Spleen (tissue), 11 donors: ENCODE results near the gene HNRNPL. TPM values are rescaled to one million over a fixed set of nuclear protein-coding genes. Genes with fewer than 3 reads are reported as not detected.
A peak's percentile ranks its signal among the peaks of the same experiment; 100 is the strongest.

Experiments
- DNase-seq: peaks from one replicate; pipeline ENCODE4 v3.0.0-alpha.2; 2020
- H3K27ac ChIP-seq, 8 donors: fragments of 200-600 bp; sonication (generic) in 7 of 8; 1 replicate in 4 of 8; 2 replicates in 4 of 8; pipeline versions ENCODE4 v1.5.0 to v1.8.0; 2016 to 2021; ENCODE audit warnings: inconsistent platforms in 4 of 8, mild to moderate bottlenecking in 4 of 8, moderate library complexity in 1 of 8
- H3K27me3 ChIP-seq, 7 donors: fragments of 200-600 bp; sonication (generic) in 6 of 7; replicated peaks in 1 of 7; 1 replicate in 4 of 7; 2 replicates in 3 of 7; pipeline versions ENCODE4 v1.5.0 to v1.8.0; 2016 to 2021; ENCODE audit warnings: inconsistent platforms in 3 of 7, mild to moderate bottlenecking in 1 of 7
- H3K36me3 ChIP-seq, 6 donors: fragments of 200-600 bp; sonication (generic) in 5 of 6; 1 replicate in 4 of 6; 2 replicates in 2 of 6; pipeline versions ENCODE4 v1.5.0 to v1.8.0; 2016 to 2021; ENCODE audit warnings: inconsistent platforms in 2 of 6
- H3K4me1 ChIP-seq, 6 donors: fragments of 200-600 bp; sonication (generic) in 5 of 6; 1 replicate in 3 of 6; 2 replicates in 3 of 6; pipeline versions ENCODE4 v1.5.0 to v1.8.0; 2016 to 2021; ENCODE audit warnings: inconsistent platforms in 3 of 6
- H3K4me3 ChIP-seq, 8 donors: fragments of 200-600 bp; sonication (generic) in 7 of 8; 1 replicate in 4 of 8; 2 replicates in 4 of 8; pipeline versions ENCODE4 v1.5.0 to v1.8.0; 2016 to 2021; ENCODE audit warnings: inconsistent platforms in 4 of 8, mild to moderate bottlenecking in 4 of 8, moderate library complexity in 2 of 8
- H3K9me3 ChIP-seq, 8 donors: fragments of 200-600 bp; sonication (generic) in 7 of 8; 1 replicate in 4 of 8; 2 replicates in 4 of 8; pipeline versions ENCODE4 v1.5.0 to v1.8.0; 2016 to 2021; ENCODE audit warnings: inconsistent platforms in 4 of 8
- CTCF ChIP-seq, 11 experiments: fragments of 200-600 bp in 7 of 11; fragments of 450-650 bp in 4 of 11; sonication (generic) in 4 of 11; IDR thresholded peaks in 8 of 11; conservative IDR thresholded peaks in 3 of 11; 1 replicate in 7 of 11; 2 replicates in 4 of 11; pipeline versions ENCODE4 v1.4.0 to v1.8.0; 2016 to 2021; ENCODE audit warnings: antibody characterized with exemption in 11 of 11, inconsistent platforms in 4 of 11, mild to moderate bottlenecking in 1 of 11
- POLR2A ChIP-seq, 3 donors: fragments of 450-650 bp; IDR thresholded peaks; one replicate each; pipeline ENCODE4 v1.5.1; 2017; ENCODE audit warnings: antibody characterized with exemption in 3 of 3, mild to moderate bottlenecking in 1 of 3
- POLR2AphosphoS5 ChIP-seq, 3 donors: sonication (generic); formaldehyde crosslinking; IDR thresholded peaks; one replicate each; pipeline ENCODE4 v1.5.1; 2017; ENCODE audit warnings: antibody characterized with exemption in 3 of 3
- WGBS, 5 donors: extraction: QIAGEN DNeasy Blood & Tissue Kit in 3 of 5; methylation state at CpG; one replicate each; pipeline versions ENCODE4 v1.1.5 to v1.1.7; 2013 to 2018; 5-methylcytosine and 5-hydroxymethylcytosine counted together
- intact Hi-C: fragments of 100-400 bp; cut with DNase I; formaldehyde crosslinking; loops from one replicate; pipeline ENCODE4 v1.15.0; 2023; ENCODE audit warnings: low total_unique reads
- polyA plus RNA-seq, 3 donors: library from polyadenylated mRNA; stranded (reverse); fragments of 200-250 nt; gene quantifications; one replicate each; pipeline ENCODE4 v1.2.1, GENCODE V29; 2013
- total RNA-seq, 7 donors: library from RNA; depleted of rRNA in 3 of 7; stranded (reverse); fragments of >200 nt in 3 of 7; fragmentation: NEBNext Ultra II Directional in 4 of 7; extraction: Animal tissue kit (Norgen Biotek cat#: 25700) in 4 of 7; gene quantifications; one replicate each; pipeline versions ENCODE4 v1.1.0 to v1.2.1, GENCODE V29; 2016 to 2021
- donor health status: healthy with polysubstance abuse.
- donor health status: DM: no; HTN: no; CAD: no; lungs with moderate emphysema.
- donor health status: DM: no; HTN: no; CAD: no.
- donor health status: Bipolar disorder and iron deficiency.
- donor health status: healthy.
- donor health status: DM: no; HTN: no; CAD: no.
- donor health status: DM: yes; HTN: yes; CAD: no.

The HNRNPL gene
- total and polyA plus RNA-seq, 10 donors: 147 to 357 (median 222) TPM

- DNase-seq: peak; percentile 70
- TF ChIP-seq POLR2AphosphoS5 (IDR thresholded peaks at IDR 0.05): peak in 2 of 3 donors; percentile 40 to 51
- TF ChIP-seq CTCF (IDR thresholded peaks at IDR 0.05 in 8 of 11, conservative IDR thresholded peaks at IDR 0.05 in 3 of 11): no peak
- H3K4me1 ChIP-seq: peaks cover 7 to 56% (median 25%) of the 10 kb centered on the region in 6 donors
- H3K27me3 ChIP-seq: no peaks in the 10 kb centered on the region
- peak overlapping the region in 5 of 8 donors; percentile 19 to 64 (median 52) for H3K27ac ChIP-seq
- peaks cover 5 to 68% (median 29%) of the 10 kb centered on the region in 6 donors for H3K36me3 ChIP-seq
- 66 to 84% (median 76%) methylated on average over 13 to 14 of the region's 14 CpGs for WGBS, 5 donors
- intact Hi-C loops: no loop called here
- peak overlapping the region in 1 of 8 donors; percentile 4 for H3K4me3 ChIP-seq
- H3K9me3 ChIP-seq: no peaks in the 10 kb centered on the region
These were observed 43.6 kb upstream of the HNRNPL start for GRCh38 chr19:38893341-38893771.

DNA sequence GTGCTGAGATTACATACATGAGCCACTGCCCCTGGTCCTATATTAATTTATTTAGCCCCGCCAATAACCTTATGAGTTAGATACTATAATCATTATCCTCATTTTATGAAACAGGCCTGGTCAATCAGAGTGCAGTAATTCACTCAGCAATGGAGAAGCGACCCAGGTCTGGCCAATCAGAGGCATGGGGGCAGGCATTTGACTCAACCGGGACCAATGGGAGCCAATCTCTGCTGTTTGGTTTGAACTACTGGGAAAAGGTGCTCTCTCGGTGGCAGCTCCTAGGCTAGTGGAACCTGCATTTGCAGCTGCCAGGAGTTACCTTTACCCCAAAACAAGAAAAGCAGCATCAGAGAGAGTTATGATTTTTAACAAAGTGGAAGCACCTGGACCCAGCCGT lies 43.1 kb upstream of the HNRNPL start:
- peaks cover 5 to 73% (median 32%) of the 10 kb centered on the region in 6 donors for H3K36me3 ChIP-seq
- peak overlapping the region in 5 of 8 donors; percentile 19 to 64 (median 52) for H3K27ac ChIP-seq
- WGBS, 5 donors: 71 to 86% (median 79%) methylated on average over 5 of the region's 5 CpGs

DNA sequence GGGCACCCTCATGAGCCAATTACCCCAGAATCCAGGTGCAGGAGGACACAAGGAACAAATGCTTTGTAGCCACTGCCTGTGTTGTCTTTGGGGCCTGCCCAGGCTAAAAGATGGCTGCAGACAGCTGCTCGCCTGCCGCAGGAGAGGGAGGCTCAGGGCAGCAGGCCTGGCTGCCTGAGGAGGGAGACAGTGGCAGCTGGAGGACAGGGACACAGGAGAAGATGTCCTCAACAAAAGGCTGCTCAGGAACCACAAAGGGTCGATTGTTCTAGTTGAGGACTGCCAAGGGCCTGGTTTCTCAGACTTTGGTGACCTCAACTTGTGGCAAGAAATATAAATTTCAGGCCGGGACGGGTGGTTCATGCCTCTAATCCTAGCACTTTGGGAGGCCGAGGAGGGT lies 42.0 kb upstream of the HNRNPL start:
- TF ChIP-seq CTCF (IDR thresholded peaks at IDR 0.05 in 8 of 11, conservative IDR thresholded peaks at IDR 0.05 in 3 of 11): no peak
- TF ChIP-seq POLR2AphosphoS5 (IDR thresholded peaks at IDR 0.05): no peak
- no peak for TF ChIP-seq POLR2A (IDR thresholded peaks at IDR 0.05)
- peaks cover 0 to 55% (median 17%) of the 10 kb centered on the region in 6 donors for H3K4me1 ChIP-seq
- 91 to 98% (median 95%) methylated on average over 6 of the region's 6 CpGs for WGBS, 5 donors
- no peak overlapping the region for H3K27ac ChIP-seq
- peaks cover 5 to 77% (median 32%) of the 10 kb centered on the region in 6 donors for H3K36me3 ChIP-seq
- intact Hi-C loops: no loop called here
- no peak for DNase-seq
- H3K4me3 ChIP-seq: no peak overlapping the region
- H3K27me3 ChIP-seq: no peaks in the 10 kb centered on the region
- H3K9me3 ChIP-seq: no peaks in the 10 kb centered on the region

More for the DNA sequence above, 43.1 kb upstream of the HNRNPL start:
- peaks cover 4 to 56% (median 20%) of the 10 kb centered on the region in 6 donors for H3K4me1 ChIP-seq
- no peak for DNase-seq
- H3K9me3 ChIP-seq: no peaks in the 10 kb centered on the region
- H3K4me3 ChIP-seq: peak overlapping the region in 1 of 8 donors; percentile 4
- no peak for TF ChIP-seq POLR2AphosphoS5 (IDR thresholded peaks at IDR 0.05)
- TF ChIP-seq CTCF (IDR thresholded peaks at IDR 0.05 in 8 of 11, conservative IDR thresholded peaks at IDR 0.05 in 3 of 11): no peak
- no peak for TF ChIP-seq POLR2A (IDR thresholded peaks at IDR 0.05)
- intact Hi-C loops: no loop called here
- H3K27me3 ChIP-seq: no peaks in the 10 kb centered on the region

DNA sequence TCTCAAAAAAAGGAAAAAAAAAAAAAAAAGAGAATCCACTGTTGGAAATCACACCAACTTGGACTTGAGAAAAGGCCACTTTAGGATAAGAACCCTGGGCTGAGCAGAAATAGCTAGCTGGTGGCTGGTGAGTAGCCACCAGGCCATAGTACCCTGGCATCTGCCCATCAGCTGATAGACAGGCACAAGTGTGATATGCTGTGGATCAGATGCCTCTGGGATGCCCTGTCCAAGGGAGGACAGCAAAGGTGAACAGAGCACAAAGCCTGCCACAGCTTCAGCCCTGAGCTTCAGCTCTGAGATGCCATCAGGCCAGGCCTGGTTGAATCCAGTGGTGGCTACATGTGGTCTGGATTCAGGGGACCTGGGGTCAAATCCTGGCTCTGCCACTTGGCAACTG lies 40.9 kb upstream of the HNRNPL start:
- TF ChIP-seq CTCF (IDR thresholded peaks at IDR 0.05 in 8 of 11, conservative IDR thresholded peaks at IDR 0.05 in 3 of 11) (no peak), POLR2A (IDR thresholded peaks at IDR 0.05) (no peak), POLR2AphosphoS5 (IDR thresholded peaks at IDR 0.05) (no peak)
- no peak overlapping the region for H3K4me3 ChIP-seq
- peaks cover 0 to 44% (median 17%) of the 10 kb centered on the region in 6 donors for H3K4me1 ChIP-seq
- intact Hi-C loops: no loop called here
- no peak for DNase-seq
- H3K27me3 ChIP-seq: no peaks in the 10 kb centered on the region
- H3K9me3 ChIP-seq: no peaks in the 10 kb centered on the region
- no peak overlapping the region for H3K27ac ChIP-seq
- H3K36me3 ChIP-seq: peaks cover 5 to 84% (median 32%) of the 10 kb centered on the region in 6 donors
